Activated CD8-positive, alpha-beta memory T cell treated with anti-CD3 and anti-CD28 coated beads, Interleukin-2, amount 50 U/mL, for 48 hours (primary cell): ENCODE data around the gene NID2.
A peak's percentile ranks its signal among the peaks of the same experiment; 100 is the strongest.

Experiments
- DNase-seq: peaks from one replicate; pipeline ENCODE4 v3.0.0-alpha.2; 2020

NID2 gene

DNA sequence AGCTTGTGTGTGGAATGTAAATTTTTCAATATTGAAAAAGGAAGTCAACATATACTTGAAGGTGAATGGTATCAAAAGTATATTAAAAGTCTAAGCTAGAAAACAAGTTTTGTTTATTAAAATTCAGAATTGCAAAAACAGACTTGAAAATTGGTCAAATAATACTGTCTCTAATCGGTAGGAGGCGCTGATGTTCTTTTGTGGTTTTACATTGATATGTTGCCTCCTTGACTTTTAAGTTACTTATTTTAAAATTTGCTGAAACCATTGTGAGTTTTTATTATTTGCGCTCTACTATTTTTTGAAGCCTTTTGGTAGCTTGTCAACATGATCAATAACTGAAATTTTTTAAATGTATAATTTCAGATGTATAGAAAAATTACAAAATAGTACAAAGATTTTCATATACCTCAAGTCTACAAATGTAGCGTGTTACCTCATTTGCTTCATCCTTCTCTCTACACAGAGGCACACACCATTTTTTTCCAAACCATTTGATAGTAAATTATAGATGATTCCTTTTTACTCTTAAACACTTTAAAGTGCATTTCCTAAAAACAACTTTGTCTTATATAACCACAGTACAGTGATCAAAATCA lies 72.6 kb downstream of the NID2 start:
- no peak for DNase-seq

DNA sequence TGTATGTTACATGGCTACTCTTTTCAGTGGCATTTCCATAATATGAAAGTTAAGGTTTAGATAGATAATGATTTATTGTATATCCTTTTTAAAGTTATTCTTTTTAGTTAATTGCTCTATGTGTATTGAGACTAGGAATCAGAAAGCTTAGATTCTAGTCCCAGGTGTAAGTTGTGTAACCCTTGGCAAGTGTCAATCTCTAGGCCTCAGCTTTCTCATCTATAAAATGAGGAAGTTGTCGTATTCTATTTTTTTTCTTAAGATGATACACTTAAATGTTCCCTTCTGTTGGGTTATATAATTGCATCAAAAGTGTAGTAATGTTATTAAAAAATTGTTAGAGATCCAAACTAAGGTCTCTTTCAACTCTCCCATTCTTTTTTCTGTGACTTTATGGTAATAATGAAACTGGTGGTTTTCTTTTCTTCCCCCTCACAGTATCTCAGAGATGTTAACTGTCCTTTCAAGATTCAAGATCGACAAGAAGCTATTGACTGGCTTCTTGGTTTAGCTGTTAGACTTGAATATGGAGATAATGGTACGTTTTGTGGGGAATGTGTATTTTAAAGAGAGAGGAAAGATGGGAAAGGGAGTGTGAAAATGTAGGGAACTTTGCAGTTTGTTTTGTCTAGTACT lies 75.5 kb downstream of the NID2 start:
- DNase-seq = no peak

DNA sequence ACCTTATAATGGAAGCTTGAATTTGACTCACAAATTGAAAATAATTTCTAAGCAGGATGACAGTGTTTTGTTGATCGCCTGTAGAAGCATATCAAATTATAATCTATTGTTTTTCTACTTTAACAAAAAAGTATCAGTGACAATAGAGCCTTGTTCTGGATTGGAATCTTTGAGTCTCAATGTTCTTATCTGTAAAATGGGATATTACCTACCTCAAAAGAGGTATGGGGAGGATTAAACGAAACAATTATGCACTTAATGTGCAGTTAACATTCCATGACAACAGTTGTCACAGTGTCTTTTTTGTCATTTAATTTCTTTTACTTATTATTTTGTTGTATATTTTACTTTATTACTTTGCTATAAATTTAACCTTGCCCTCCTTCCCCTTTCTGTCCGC lies 78.4 kb downstream of the NID2 start:
- DNase-seq = no peak

DNA sequence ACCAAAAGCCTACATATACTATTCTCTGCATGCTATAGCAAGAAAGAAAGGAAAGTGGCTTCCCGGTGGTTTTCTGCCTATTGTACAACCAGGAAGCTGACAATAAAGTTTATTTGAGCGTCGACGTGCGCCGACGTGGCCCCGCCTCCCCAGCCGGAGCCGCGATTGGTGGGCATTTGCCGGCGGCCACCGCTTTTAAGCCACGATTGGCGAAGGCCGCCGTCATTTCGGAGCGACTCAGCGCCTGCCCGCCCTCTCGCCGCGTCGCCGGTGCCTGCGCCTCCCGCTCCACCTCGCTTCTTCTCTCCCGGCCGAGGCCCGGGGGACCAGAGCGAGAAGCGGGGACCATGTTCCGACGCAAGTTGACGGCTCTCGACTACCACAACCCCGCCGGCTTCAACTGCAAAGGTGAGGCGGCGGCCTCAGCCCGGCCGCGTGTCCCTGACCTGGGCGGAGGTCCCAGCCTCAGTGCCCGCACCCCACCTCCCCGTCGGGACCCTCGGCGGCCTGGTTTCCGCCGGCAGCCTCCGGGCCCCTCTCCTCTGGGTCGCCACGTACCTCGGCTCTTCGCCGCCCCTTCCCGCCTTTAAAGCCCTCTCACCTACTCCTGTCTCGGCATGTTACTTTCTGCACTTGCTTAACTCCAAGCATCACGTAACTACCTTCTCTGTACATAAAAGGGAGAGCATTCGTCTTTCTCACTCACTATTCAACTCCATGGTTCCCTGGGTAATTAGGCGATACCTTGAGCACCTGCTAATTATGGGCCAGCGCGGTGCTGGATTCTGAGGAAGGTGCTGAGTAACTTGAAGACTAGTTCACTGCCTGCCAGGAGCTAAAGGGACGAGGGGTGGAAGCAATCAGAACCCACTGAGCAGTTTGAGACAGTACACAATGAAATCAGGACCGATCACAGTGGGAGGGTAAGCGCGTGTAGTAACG lies 79.3 kb downstream of the NID2 start, which contains the start of gene RTRAF:
TSS of gene RTRAF (plus strand) at position 254 of the 942 bp plus-strand sequence. CDS start at position 348, 94 bp downstream.
- peak; percentile 94 for DNase-seq

DNA sequence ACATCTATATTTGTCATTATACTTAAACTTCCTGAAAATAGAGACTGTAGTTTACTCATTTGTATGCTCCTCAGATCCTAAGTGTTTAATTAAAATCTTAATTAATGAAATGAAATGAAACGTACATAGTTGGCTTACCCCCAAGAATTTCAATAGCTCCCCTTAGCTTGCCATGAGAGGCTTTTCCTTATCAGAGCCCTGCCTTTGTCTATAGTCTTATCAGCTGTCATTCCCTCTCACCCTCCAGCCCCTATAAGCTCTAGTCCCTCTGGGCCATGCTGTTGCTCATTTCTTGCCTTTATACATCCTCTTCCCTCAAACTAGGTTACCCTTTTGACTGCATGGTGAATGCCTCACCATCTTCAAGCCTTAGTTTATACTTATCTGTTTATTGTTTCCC lies 80.6 kb downstream of the NID2 start:
- DNase-seq = no peak

DNA sequence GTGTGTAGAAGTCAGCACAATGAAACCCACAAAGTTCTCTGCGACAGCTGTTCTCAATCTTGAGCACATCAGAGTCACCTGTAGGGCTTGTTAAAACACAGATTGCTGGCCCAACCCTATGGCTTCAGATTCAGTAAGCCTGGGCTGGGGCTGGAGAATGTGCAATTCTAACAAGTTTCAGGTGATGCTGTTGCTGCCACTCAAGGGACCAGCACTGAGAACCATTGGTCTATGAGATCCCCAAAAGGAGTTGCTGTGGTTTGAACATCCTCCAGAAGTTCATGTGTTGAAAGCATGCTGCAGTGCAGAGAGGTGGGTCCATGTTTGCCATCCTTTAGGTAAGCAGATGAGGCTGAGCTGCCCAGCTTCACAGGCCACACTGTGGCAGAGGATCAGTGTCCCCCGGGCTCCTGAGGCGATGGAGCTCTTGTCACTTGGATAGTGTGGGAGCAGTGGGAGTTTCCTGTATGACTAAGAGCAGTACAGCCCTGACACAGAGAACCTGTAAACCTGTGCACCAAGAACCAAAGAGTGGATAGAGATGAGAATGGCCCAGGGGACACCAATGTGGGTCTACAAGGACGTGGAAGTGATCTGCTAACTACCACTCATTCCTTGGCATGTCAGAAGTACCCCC lies 87.5 kb downstream of the NID2 start:
- DNase-seq = no peak

DNA sequence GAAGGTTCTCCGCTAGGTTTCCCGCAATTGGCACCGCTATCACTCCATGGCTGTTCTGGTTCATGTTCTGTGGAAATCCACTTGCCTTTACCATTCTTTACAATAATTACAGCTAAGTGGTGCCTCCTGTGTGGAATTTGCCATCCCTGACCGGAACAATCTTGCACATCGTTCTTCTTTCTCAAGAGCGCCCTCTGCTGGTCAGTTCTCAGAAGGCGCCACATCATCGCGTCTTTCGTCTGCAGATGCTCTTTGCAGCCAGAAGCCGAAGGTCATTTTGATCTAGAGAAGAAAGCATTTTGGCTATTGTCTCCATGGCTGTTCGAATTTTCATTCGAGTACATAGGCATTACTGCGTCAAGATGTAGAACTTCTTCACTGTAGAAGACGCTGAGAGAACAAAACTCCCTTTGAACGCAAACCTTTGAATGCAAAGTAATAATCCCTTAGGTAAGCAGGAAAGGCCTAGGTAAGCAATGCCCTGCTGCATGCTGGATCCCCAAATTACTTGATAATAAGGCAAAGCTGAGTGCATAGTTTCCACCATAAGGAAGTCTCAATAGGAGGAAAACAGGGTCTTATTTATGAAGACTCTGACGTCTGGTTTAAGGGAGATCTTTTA lies 89.7 kb downstream of the NID2 start:
- peak; percentile 96 for DNase-seq

DNA sequence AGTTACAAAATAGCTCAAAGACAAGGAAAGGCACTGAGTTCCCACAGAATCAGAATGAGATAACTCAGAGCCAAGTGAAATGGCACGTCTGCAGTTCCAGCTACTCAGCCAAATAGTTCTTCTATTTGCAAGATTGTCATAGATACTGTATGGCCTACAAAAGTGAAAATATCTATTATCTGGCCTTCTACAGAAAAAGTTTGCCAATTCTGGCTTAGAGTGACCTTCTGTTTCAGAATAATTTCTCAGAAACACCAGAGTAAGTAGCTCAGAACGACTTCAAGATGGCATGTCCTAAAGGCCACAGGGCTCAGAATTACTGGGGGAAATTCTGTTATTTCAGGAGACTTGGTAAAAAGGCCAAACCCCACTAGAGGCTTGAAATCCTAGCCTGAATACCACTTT lies 90.2 kb downstream of the NID2 start:
- DNase-seq = no peak

DNA sequence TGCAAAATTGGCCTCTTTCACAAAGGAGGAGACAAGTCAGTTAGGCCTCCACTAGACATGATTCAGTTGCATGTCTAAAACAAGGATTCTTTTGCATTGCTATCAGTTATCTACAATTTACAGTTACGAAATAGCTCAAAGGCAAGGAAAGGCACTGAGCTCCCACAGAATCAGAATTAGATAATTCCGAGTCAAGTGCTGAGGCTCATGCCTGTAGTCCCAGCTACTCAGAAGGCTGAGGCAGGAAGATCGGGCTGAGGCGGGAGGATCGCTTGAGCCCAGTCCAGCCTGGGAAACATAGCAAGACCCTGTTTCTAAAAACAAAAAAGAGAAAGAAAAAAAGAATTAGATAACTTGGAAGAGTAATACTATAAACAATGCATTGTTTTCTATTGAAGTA lies 91.8 kb downstream of the NID2 start:
- DNase-seq = no peak

DNA sequence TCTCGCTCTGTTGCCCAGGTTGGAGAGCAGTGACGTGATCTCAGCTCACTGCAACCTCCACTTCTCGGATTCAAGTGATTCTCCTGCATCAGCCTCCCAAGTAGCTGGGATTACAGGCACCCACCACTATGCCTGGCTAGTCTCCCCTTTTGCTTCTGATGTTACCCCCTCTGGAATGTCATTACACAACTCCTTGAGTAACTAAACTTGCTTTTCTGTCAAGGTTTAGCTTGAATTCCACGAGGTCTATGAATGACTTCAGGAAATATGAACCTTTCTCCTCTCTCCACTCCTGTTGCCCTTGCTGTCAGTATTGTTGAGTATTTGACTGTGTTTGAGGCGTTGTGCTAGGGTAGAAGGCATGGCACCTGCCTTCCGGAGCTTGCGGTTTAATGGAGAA lies 96.3 kb downstream of the NID2 start:
- DNase-seq = no peak

DNA sequence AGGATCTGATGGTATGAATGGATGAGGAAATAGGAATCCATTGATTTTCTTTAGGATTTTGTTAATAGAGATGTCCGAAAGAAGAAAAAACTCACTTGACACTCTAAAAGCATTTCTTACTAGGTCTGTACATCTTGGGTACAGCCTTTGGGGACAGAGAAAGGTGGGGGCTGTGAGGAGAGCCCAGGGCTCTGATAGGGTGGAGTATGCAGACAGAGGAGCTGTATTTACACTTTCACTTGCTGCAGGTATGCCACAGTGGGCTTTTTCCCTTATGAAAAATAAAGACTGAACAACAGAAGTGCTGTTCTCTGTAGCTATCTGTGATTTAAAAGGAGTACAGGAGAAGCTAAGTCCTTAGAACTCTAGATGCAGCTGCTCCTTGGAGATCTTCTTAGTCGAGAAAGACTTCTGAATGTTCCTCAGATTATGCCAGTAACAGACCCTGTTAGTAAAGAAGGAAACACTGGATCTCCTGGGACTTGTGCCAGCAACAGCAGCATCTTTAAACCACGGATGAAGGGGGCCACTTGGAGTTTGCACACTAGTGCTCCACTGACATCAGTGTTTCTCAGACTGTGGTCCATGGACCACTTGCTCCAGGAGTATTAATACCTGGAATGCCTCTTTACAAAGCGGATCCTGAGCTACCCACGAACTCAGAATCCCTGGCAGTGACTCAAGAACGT lies 98.9 kb downstream of the NID2 start:
- no peak for DNase-seq

DNA sequence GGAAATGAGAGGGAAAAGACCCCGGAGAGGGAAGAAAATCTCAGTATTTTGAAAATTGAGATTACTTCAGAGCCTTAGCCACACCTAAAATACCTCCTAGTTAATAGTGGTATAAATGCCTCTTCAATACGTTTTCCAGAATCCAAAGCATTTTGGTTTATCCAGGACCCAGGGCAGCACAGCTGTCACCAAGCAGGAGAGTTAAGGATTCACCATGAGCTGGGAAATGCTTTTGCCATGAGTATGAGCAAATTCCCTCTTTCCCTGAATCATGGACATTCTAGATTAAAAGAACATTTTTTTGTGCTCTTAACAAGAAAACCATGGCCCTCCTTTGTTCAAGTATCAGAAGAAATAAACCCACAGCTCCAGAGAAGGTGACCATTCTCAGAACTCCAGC lies 101.3 kb downstream of the NID2 start:
- DNase-seq = no peak

DNA sequence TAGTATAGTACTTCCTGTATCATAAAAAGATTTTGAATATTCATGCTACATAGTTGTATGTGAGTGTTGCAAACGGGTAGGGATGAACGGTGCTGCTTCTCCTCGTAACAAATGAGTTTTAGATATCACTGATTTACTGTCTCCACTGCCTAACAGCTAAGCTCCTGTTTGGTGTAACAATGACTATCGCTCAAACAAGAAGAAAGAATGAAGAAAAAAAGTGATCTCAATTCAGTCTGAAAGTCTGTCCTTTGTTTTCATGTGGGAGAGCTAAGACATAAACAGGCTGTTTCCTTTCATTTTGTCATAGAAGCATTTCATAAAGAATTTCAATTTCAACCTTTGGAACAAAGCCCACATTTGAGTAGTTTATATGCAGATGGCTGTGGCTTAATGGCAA lies 105.6 kb downstream of the NID2 start:
- DNase-seq = no peak

DNA sequence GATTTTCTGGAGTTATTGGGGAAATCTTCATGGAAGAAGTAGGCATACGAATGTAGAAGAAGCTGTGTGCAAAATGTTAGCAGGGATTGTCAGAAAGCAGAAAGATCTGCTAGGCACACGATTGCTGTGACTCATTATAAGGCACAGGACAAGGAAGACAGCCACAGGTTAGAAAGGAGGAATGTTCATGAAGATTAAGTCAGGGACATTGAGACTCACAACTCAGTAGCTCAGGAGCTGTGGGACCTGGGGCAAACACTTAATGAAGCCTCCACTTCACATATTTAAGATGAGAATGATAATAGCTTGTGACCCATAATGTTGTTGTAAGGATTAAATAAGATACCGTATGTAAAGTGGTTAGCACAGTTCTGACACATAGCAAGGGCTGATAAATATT lies 106.1 kb downstream of the NID2 start:
- DNase-seq = no peak

DNA sequence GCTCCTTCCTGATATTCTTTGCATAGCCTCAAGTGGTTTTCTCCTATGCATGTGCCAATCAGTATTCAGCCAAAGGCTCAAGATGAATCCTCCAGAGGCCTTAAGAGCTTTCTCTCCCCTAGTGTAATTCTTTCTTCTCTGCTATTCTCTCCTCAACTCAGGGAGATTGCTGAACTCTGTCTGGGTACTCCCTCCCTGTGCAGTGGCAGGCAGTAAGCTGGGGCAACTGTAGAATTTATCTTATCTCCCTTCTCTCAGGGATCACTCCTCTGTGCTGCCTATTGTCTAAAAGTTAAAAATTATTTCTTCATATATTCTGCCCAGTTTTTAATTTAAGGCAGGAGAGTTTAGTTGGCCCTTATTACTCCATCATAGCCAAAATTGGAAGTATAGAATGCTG lies 108.0 kb downstream of the NID2 start:
- no peak for DNase-seq

DNA sequence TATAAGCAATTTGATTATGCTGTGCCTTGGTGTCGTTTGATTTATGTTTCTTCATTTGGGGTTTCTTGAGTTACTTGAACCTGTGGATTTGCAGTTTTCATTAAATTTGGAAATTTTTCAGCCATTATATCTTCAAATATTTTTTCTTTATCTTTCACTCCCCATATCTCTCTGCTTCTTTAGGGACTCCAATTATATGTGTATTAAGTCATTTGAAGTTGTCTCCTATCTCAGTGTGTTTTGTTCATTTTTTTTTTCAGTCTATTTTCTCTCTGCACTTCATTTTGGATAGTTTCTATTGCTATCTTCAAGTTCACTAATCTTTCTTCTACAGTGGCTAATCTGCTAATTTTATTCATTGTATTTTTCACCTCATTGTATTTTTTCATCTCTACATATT lies 108.9 kb downstream of the NID2 start:
- no peak for DNase-seq

DNA sequence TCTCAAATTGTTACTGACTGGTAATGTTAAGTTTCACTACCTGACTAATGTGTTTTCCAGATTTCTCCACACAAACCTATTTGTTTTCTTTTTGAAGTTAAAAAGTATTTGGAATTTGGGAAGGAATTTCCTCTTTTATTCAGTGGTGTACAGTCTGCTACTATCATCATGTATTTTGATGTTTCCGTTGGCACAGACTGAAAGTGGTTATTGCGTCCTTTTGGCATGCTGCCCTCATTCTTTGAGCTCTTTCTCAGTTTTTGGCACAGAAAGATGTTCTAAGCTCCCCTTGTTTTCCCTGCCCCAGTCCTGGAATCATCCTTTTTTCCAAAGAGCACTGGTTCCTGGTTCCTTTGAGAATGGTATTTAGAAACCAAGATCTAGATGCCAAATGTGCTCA lies 110.9 kb downstream of the NID2 start:
- no peak for DNase-seq
